WERI-Rb-1 (cell line): ENCODE results near the gene RUNX2.

Experiments
- DNase-seq: peaks from one replicate; pipeline ENCODE4 v3.0.0-alpha.2; 2020
- H3K27ac ChIP-seq: fragments of 250-450 bp; sonication (Bioruptor Pico); 2 replicates; pipeline ENCODE4 v1.5.1; 2020; ENCODE audit warnings: mild to moderate bottlenecking, moderate library complexity
- H3K27me3 ChIP-seq: fragments of 250-450 bp; sonication (Bioruptor Pico); 2 replicates; pipeline ENCODE4 v1.5.1; 2021; ENCODE audit warnings: mild to moderate bottlenecking, low read depth, moderate library complexity; ENCODE audit not compliant: insufficient read depth, severe bottlenecking
- H3K36me3 ChIP-seq: fragments of 250-450 bp; sonication (Bioruptor Pico); 2 replicates; pipeline ENCODE4 v1.5.1; 2020; ENCODE audit warnings: mild to moderate bottlenecking, moderate library complexity
- H3K4me3 ChIP-seq: 2 replicates; pipeline ENCODE4 v1.5.1; 2011; ENCODE audit warnings: low read depth, mild to moderate bottlenecking, control low read depth, low read length
- H3K9me3 ChIP-seq: fragments of 250-450 bp; sonication (Bioruptor Pico); 2 replicates; pipeline ENCODE4 v1.5.1; 2021; ENCODE audit warnings: mild to moderate bottlenecking, moderate library complexity; ENCODE audit not compliant: severe bottlenecking
- CTCF ChIP-seq: IDR thresholded peaks from 2 replicates; pipeline ENCODE4 v1.5.1; 2011; ENCODE audit warnings: low read depth, mild to moderate bottlenecking, control low read depth, inconsistent platforms, low read length

The RUNX2 gene

DNA sequence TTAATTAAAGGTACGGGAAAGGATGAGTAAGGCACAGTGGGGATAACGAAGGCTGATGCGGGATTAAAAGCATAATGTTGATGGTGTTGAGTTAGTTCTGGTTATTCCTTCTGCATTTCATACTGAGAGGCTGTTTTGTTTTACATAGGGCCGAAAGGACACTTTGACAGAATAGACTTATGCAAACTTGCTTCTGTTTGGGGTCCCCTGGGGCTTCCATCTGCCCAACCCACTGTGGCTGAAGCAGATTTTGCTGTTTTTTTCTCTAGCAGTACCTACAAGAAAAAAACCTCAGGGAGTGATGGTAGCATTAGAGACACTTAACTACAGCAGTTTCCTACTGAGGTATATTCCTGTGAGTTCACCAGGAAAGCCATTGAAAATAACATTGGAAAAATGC, 185.7 kb downstream of the RUNX2 start:
- no peak overlapping the region for H3K4me3 ChIP-seq
- H3K27ac ChIP-seq: no peak overlapping the region
- H3K9me3 ChIP-seq: no peaks in the 10 kb centered on the region
- H3K27me3 ChIP-seq: no peaks in the 10 kb centered on the region
- TF ChIP-seq CTCF: no peak
- no peaks in the 10 kb centered on the region for H3K36me3 ChIP-seq
- DNase-seq: no peak

DNA sequence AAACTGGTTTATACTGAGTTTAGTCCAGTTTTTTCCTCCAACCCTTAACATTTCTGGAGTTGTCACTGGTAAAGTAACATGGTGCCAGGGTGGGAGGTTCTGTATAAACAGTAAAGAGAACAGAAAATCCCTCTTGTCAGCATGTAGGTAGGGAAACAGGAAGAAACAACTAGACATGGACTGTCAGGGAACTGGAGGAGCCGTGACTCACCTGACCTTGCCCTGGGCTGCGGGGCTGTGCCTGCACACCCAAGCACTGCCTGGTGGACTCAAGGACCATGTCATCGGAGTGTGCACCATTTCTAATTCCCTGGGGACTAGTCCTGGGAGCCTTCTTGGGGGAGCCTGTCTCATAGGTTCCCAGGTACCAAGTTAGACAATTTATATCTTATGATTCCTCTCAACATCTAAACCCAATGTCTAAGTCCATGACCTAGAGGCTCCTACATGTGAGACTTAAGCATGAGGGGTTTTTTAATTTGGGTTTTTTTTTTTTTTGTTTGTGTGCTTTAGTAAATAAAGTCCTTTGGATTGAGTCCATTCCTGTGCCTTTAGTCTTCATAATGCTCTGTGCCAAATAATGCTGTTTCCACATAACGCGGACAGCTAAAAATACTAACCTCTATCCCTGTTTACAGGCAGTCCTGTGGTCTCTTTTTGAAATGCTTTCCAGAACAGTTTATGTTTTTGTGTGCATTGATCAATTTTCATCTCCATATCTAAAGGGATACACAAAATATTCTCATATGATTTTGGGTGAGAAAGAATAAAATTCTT, 186.5 kb downstream of the RUNX2 start:
- H3K9me3 ChIP-seq: no peaks in the 10 kb centered on the region
- no peaks in the 10 kb centered on the region for H3K36me3 ChIP-seq
- no peak overlapping the region for H3K4me3 ChIP-seq
- no peak for TF ChIP-seq CTCF
- H3K27me3 ChIP-seq: no peaks in the 10 kb centered on the region
- DNase-seq: no peak
- no peak overlapping the region for H3K27ac ChIP-seq

DNA sequence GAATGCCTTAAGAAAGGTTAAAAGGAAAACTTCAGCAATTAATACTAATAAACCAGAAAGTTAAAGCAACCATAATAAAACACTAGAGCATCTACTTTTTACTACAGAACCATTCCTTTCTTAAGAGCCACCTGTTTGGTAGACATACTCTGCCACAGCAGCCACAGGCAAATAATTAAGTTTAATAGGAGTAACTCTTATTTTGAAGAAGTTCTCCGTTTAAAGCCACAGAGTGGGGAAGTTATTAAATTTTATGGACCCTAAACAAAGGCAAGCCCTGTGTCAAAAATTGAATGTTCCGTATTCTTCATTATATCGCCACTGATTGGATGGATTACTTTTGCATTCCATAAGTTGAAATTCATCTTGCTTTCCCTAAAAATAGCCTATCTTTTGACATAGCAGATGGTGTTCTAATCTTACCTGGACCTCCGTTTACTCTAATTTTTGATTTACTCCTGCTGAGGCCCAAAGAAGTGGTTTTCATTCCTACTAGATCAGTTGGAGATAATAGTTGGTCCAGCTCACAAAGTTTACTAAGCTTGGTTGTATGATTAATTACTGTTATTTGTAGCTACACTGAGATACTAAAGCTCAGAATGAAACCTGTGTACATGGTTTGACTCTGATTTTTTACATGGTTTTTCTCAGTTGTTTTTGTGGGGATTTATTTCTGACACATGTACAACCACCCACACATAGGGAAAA, 190.0 kb downstream of the RUNX2 start:
- TF ChIP-seq CTCF: no peak
- no peaks in the 10 kb centered on the region for H3K27me3 ChIP-seq
- H3K9me3 ChIP-seq: no peaks in the 10 kb centered on the region
- no peaks in the 10 kb centered on the region for H3K36me3 ChIP-seq
- no peak for DNase-seq
- H3K4me3 ChIP-seq: no peak overlapping the region
- H3K27ac ChIP-seq: no peak overlapping the region

- Histone ChIP-seq H3K27me3 (no peaks in the 10 kb centered on the region), H3K4me3 (no peak overlapping the region), H3K36me3 (no peaks in the 10 kb centered on the region), H3K27ac (no peak overlapping the region), H3K9me3 (no peaks in the 10 kb centered on the region)
- no peak for TF ChIP-seq CTCF
- DNase-seq: no peak
Measured at GRCh38 chr6:45521226-45521625, 193.1 kb downstream of the RUNX2 start.

GRCh38 chr6:45522486-45522885, 194.4 kb downstream of the RUNX2 start:
- TF ChIP-seq CTCF: no peak

GRCh38 chr6:45527210-45527609, 199.1 kb downstream of the RUNX2 start:
- DNase-seq: no peak
- H3K4me3 ChIP-seq: no peak overlapping the region
- no peak for TF ChIP-seq CTCF
- no peaks in the 10 kb centered on the region for H3K27me3 ChIP-seq
- no peak overlapping the region for H3K27ac ChIP-seq
- H3K9me3 ChIP-seq: no peaks in the 10 kb centered on the region
- no peaks in the 10 kb centered on the region for H3K36me3 ChIP-seq

More at GRCh38 chr6:45522486-45522885, 194.4 kb downstream of the RUNX2 start:
- Histone ChIP-seq H3K27me3 (no peaks in the 10 kb centered on the region), H3K27ac (no peak overlapping the region), H3K4me3 (no peak overlapping the region), H3K9me3 (no peaks in the 10 kb centered on the region), H3K36me3 (no peaks in the 10 kb centered on the region)
- DNase-seq: peak; percentile 77
